Measurements from ENCODE around the gene ACOX2. TPM values are rescaled to one million over a fixed set of nuclear protein-coding genes. Genes with fewer than 3 reads are reported as not detected.

Gene ACOX2
- total RNA-seq, 1 experiment from 2014 or later, result 12.8 TPM

DNA sequence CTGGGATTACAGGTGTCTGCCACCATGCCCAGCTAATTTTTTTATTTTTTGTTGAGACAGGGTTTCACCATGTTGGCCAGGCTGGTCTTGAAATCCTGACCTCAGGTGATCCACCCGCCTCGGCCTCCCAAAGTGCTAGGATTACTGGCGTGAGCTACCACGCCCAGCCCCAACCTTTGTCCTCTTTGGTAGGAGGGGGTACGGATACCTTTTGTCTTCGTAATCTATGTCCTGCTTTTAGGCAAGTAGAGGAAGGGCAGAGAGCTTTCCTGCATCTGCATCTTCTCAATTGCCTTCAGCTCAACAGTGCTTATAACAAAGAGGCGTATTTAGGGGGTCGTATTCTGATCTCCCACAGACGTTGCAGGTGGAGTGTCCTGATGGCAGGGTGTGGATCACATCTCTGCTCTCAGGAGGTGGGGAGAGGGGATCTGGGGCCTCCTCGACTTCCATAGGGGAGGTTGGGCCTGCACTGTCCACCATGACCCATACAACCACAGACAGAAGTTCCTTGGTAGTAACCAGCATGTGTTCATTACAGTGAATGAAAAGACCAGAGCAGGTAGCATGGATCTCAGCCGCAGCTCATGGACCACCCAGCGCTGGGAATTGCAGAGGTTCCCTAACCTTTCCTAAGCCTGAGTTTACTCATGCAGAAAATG is 66.5 kb downstream of the ACOX2 start:
- no peaks in the 10 kb centered on the region for H3K9me2 ChIP-seq (ENCODE audit: insufficient read depth)
- H3K79me2 ChIP-seq (ENCODE audit: insufficient read depth, low read length), result no peaks in the 10 kb centered on the region
- peak overlapping the region; percentile 67 for H3K4me2 ChIP-seq (ENCODE audit: low read length)
- peak overlapping the region in 1 of 2 experiments; percentile 27; a peak in 2 of 4 replicates for H3K4me3 ChIP-seq (replicated peaks in 1 of 2; ENCODE audit: low read depth in 1 of 2, low read length in 2 of 2)
- ChIA-PET RAD21 (ENCODE audit: low non-redundant PET in 1 of 2, low total read pairs in 2 of 2, uncharacterized antibody in 2 of 2, unreplicated experiment in 2 of 2) (interaction anchor here in 1 of 2 experiments (1.0 kb wide), 1 partner anchor 21 kb away, joined by 3 read pairs; the partner anchor contains the start of gene KCTD6), CTCF (no interaction called here), POLR2A (no interaction called here)
- peak overlapping the region; percentile 0; the same call in 1 of the 2 replicates for H3K9ac ChIP-seq (ENCODE audit: low read length)
- BruUV-seq (replicated peaks), result no TSS peak
- TF ChIP-seq FOSL1 (IDR thresholded peaks at IDR 0.05; ENCODE audit: low read depth) (no peak), ELF1 (IDR thresholded peaks at IDR 0.05; ENCODE audit: borderline replicate concordance, low read depth) (no peak), SP1 (IDR thresholded peaks at IDR 0.05; ENCODE audit: low read depth) (no peak), RAD21 (IDR thresholded peaks at IDR 0.05; ENCODE audit: low read depth) (no peak), JUND (IDR thresholded peaks at IDR 0.05) (no peak), ATF3 (IDR thresholded peaks at IDR 0.05) (no peak), ZBTB33 (IDR thresholded peaks at IDR 0.05; ENCODE audit: extremely low read depth, insufficient replicate concordance, low read length) (no peak), SIN3A (IDR thresholded peaks at IDR 0.05; ENCODE audit: low read depth) (no peak), YY1 (IDR thresholded peaks at IDR 0.05; ENCODE audit: extremely low read depth, insufficient replicate concordance, low read depth, low read length) (no peak), EZH2 (IDR thresholded peaks at IDR 0.05) (no peak), SRF (IDR thresholded peaks at IDR 0.05; ENCODE audit: low read depth) (no peak), EZH2phosphoT487 (IDR thresholded peaks at IDR 0.05; ENCODE audit: borderline replicate concordance) (no peak), ZFX (IDR thresholded peaks at IDR 0.05) (no peak), EGR1 (IDR thresholded peaks at IDR 0.05; ENCODE audit: low read depth) (no peak), ZNF274 (IDR thresholded peaks at IDR 0.05; ENCODE audit: low read depth, low read length) (no peak)
- no peaks in the 10 kb centered on the region for H3K9me3 ChIP-seq (ENCODE audit: control insufficient read depth in 1 of 2, insufficient read depth in 1 of 2, low read depth in 1 of 2, low read length in 2 of 2)
- no peaks in the 10 kb centered on the region for H3K27me3 ChIP-seq (ENCODE audit: insufficient read depth, low read length)
- intact Hi-C loops (cut with micrococcal nuclease), result no loop called here
- H3K4me1 ChIP-seq (ENCODE audit: control insufficient read depth in 1 of 2, insufficient read depth in 2 of 2, low read length in 2 of 2), result peaks cover 38 to 53% of the 10 kb centered on the region in 2 experiments
- H4K20me1 ChIP-seq (ENCODE audit: insufficient read depth), result no peaks in the 10 kb centered on the region
- H3K27ac ChIP-seq (ENCODE audit: low read depth, low read length), result peak overlapping the region; percentile 77
- no peak; the same call in 1 of the 2 replicates for ATAC-seq
- no peak for DNase-seq (ENCODE audit: low read depth, low spot score)
- H3K36me3 ChIP-seq (ENCODE audit: control insufficient read depth in 1 of 2, insufficient read depth in 2 of 2, low read length in 2 of 2), result no peaks in the 10 kb centered on the region
- H2AFZ ChIP-seq (ENCODE audit: low read depth, low read length, poor library complexity, severe bottlenecking), result peak overlapping the region; percentile 6
